Peyer's patch (tissue), 4 donors: ENCODE measurements around the gene COPS7B.

ENCODE experiments used
- POLR2A ChIP-seq, 2 donors: fragments of 450-650 bp; IDR thresholded peaks; one replicate each; pipeline ENCODE4 v1.5.1; 2017; ENCODE audit warnings: antibody characterized with exemption in 2 of 2, mild to moderate bottlenecking in 2 of 2, moderate library complexity in 2 of 2
- TF ChIP-seq, protein P1 (sequence below), 6 experiments: fragments of 450-650 bp in 4 of 6; fragments of 200-600 bp in 2 of 6; sonication (generic) in 1 of 6; IDR thresholded peaks; one replicate each; pipeline ENCODE4 v1.5.1; 2017 to 2019; ENCODE audit warnings: antibody characterized with exemption in 6 of 6, mild to moderate bottlenecking in 3 of 6, moderate library complexity in 1 of 6

DNA sequence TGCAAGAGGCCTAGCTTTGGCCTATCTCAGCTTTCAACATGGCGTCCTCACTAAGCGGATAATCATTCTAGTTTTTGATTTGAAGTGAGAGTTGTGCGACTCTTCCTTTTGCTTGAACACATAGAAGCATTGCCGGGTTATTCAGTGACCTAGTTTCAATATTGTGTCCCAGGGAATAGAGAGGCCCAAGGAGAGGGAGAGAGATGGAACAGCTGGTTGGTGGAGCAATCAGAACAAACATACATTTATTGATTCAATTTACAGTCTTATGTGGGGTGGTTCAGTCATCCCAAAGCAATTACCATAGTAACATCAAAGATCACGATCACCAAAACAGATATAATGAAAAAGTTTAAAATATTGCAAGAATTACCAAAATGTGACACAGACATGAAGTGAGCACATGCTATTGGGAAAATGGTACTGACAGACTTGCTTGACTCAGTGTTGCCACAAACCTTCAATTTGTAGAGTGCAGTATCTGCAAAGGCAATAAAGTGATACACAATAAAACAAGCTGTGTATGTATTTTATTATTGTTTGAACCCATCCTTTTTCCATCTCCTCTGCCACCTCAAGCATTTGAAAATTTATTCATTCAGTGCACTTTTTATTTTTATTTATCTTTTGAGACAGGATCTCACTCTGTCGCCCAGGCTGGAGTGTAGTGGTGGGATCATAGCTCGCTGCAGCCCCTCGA lies 30.2 kb downstream of the COPS7B start:
- TF ChIP-seq, protein P1, sequence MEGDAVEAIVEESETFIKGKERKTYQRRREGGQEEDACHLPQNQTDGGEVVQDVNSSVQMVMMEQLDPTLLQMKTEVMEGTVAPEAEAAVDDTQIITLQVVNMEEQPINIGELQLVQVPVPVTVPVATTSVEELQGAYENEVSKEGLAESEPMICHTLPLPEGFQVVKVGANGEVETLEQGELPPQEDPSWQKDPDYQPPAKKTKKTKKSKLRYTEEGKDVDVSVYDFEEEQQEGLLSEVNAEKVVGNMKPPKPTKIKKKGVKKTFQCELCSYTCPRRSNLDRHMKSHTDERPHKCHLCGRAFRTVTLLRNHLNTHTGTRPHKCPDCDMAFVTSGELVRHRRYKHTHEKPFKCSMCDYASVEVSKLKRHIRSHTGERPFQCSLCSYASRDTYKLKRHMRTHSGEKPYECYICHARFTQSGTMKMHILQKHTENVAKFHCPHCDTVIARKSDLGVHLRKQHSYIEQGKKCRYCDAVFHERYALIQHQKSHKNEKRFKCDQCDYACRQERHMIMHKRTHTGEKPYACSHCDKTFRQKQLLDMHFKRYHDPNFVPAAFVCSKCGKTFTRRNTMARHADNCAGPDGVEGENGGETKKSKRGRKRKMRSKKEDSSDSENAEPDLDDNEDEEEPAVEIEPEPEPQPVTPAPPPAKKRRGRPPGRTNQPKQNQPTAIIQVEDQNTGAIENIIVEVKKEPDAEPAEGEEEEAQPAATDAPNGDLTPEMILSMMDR (IDR thresholded peaks at IDR 0.05), result no peak
- TF ChIP-seq POLR2A (IDR thresholded peaks at IDR 0.05), result no peak
